ENCODE results near the gene HEPHL1.

The HEPHL1 gene

DNA sequence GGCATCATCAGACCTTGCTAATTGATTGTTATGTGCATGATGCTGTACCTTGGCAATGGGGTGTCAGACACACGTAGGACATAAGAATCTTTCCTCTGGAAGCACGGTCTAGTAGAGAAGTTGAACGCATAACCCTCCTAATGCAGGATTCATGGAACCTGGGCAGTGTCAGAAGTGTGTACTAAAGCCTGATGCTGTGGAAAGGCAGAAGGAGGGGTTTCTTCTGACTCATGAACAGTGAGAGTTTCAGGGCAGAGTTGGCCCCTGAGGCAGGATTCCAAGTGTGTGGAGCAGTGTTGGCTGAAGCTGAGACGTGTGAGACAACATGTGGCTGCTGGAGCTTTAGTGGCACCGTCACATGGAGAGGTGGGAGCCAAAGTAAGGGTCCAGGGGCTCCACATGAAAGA is 111.0 kb downstream of the HEPHL1 start:
- DNase-seq = no peak

DNA sequence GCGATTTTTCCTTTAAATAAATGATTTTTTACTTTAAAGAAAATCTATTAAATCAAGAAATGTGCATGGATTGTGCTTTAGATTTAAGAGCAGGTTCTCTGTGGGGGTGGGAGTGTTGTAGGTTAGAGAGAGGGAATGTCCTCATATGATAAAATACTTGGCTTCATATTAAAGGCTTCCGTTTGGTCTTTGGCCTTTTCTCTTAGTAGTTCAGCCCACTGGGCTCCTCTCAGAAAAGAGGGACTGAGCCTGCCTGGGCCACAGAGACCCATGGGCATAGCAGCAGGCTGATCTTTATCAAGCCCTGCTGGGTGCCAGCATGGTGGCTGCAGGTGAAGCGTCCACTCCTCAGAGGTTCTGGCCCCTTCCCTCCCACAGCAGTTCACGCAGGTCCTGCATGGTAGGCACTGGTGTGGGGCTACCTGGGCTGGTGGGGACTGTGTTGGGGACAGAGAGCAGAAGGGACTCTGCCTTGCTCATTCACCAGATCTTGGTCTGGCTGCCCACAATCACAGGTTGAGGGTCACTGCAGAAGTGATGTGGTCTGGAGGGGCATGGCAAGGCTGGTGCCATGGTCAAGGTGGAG is 111.8 kb downstream of the HEPHL1 start:
- DNase-seq = no peak

GRCh38 chr11:94133752-94134151 is 112.6 kb downstream of the HEPHL1 start:
- no peak for DNase-seq

- no peak for DNase-seq
Measured at GRCh38 chr11:94134651-94135512, 113.7 kb downstream of the HEPHL1 start.

DNA sequence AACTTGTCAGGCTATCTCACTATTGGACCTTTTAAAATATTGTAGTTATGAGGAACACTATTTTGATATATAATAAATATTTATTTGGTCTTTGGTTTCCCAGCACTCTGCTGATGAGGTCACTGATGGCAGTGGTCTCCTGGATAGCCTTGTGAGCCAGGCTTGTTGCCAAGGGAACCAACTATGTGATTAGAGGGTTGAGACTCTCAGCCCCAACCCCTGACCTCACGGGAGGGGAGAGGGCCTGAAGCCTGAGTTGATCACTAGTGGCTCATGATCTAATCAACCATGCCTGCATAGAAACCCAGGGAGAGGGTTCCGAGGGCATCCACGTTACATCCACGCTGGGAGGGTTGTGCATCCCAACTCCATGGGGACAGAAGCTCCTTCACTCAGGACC is 118.3 kb downstream of the HEPHL1 start:
- no peak for DNase-seq

DNA sequence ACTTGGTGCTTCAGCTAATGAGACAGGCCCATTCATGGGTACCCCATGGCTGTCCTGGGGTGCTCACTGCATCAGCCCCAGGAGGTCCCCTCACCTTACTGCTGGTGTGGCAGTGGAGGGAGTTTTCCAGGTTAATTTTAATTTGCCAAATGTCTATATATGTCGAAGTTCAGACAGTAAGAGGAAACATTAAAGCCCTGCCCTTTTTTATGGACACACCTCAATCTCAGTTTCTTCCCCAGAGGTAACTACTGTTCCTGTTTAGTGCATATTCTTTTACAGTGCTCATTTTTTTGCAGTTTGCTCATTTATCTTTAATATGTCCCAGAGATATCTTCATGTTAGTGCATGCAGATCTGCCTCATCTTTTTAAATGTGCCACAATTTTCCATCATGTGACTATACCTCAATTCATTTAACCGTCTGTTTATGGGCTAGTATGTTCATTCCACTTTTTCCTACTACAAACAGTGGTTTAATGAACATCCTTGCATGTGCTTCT is 119.1 kb downstream of the HEPHL1 start:
- no peak for DNase-seq

- no peak for DNase-seq
Measured at GRCh38 chr11:94141511-94142307, 120.6 kb downstream of the HEPHL1 start.

DNA sequence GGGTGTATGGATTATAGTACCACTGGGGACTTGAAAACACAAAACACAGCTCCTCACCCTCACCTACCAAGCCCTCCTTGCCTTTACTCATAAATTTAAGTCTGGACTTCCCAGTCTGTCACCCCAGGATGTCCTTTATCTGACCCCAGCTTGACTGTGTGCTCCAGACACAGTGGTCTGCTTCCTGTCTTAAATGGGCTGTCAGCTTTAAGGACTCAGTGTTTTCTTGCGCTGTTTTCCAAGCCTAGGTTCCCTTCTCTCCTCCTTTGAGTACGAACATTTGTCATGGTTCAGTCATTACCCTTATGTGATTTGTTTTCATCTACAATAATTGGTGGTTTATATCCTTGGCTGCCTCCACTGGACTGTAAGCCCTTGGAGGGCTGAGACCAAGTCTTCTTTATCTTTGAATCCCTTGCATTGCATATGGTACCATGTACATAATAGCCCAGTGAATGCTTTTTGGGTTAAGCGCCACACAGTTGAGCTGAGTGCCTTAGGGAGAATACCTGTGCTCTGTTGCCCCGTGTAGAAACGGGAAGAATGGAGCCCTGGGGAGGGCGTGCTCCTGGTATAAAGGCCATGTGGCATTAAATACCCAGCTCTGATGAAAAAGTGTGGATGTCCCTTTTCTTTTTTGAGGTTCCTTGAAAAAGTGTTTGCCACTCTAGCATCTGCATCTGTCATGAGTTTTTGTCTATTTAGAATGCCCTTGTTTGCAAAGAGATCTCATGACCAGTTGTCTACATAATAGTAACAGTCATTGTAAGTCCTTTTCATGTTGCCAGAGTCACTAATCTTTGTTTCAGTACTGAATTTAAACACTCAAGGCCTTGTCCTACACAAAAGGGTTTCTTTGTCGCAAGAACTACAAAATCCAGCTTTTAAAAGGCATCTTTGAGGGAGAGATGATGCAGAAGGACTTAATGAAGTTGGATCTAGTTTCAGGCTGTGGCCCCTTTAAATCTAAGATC is 121.4 kb downstream of the HEPHL1 start:
- DNase-seq = no peak

DNA sequence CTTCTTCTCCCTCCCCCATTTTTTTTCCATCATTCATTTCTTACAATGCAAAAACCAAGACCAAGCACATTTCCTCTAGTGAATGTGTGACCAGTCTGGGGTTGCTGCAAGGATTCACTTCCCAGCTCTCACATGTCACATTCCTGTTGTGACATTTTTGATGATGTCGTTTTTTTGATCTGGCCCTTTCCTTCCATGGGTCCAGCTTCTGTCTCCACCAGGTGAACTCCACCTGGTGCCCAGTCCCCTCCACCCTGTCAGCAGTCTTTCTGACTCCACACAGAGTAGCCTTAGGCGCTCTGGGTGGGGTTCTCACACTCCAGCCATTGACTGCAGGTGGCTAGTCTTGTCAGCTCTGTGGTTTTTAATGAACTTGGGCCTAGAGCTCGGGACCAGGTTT is 123.1 kb downstream of the HEPHL1 start:
- no peak for DNase-seq

DNA sequence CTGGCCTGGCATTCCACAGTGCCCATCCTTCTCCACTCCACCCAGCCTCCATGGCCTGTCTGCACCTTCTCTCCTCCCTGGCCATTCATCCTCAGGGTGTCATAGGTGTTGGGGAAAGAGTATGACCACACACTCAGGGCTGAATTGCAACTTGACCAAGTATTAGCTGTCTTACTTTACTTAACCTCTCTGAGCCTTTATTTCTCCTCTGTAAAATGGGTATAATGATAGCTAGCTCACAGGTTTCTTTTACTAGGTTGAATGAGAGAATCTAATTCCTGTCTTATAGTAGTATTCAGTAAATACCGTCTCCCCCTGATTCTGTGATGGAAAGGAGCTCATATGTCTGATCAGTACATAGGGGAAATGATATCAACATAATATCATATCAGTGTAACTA is 123.5 kb downstream of the HEPHL1 start:
- DNase-seq = no peak

GRCh38 chr11:94145431-94145830 is 124.3 kb downstream of the HEPHL1 start:
- no peak for DNase-seq

DNA sequence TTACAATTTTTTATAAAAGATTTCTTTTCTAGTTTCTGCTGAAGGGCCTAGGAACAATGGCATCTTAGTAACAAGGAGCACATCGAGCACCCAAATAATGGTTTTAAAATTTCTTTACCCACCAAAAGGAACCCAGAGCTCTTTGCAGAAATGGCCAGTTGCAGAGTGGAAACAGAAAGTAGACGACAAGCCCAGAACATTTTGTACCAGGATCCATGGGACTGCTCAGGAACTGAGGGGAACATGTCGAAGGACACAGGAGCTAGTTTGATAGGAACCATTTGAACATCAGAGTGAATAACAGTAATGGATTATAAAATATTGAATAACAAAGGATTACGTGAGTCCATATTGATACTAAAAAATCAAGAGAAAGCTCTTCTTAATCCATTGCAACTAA is 124.8 kb downstream of the HEPHL1 start:
- DNase-seq = no peak

GRCh38 chr11:94147433-94147845 is 126.3 kb downstream of the HEPHL1 start:
- DNase-seq = no peak

DNA sequence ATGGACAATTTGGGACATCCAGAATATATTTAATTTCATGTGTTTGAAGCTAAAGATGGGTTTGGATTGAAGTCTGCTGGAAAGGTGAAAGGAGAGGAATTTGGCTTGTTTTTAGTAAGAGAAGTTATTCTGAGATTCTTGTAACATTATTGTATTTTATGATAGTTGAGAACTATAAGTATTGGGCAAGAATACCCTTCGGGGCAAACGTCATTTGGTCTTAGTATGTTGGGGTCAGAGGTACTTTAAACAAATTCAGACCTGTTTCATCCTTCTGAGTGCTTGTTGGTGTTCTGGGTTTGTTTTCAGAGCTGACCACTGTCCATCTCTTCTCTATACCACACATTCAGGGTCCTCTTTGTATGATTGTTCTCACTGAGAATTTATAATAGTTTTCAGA is 127.0 kb downstream of the HEPHL1 start:
- DNase-seq = no peak

DNA sequence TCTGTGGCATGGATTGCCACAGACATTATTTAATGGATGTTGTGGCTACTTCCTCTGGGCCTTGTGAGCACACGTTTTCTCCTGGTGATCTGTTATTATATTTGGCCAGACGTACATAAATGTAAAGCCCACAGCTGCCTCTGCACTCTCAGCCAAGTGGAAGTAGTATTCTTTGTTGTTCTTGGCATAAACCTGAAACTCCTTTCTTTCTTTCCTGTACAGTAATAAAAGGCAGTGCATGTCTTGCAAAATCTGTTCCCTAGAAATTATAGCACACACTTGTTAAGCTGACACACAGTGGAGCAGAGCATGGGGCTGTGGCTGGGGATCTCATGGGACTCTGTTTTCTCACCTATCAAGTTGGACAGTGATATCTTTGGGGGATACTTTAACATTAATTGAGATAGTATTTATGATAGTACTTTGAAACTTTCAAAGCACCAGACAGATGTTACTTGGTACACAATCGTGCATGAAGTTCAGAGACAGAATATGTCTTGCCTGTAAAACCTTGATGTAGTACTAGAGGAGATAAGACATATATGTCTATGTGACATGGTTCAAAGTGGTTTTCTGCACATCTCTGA is 128.4 kb downstream of the HEPHL1 start:
- DNase-seq = no peak

- no peak for DNase-seq
Measured at GRCh38 chr11:94150056-94150455, 128.9 kb downstream of the HEPHL1 start.

- no peak for DNase-seq
Measured at GRCh38 chr11:94150704-94151685, 129.8 kb downstream of the HEPHL1 start.

- DNase-seq = no peak
Measured at GRCh38 chr11:94151903-94152677, 130.9 kb downstream of the HEPHL1 start.

- no peak for DNase-seq
Measured at GRCh38 chr11:94152678-94153065, 131.5 kb downstream of the HEPHL1 start.

GRCh38 chr11:94153320-94153719 is 132.2 kb downstream of the HEPHL1 start:
- no peak for DNase-seq
